Adrenal gland (tissue), 5 donors: ENCODE measurements around the gene SZRD1.

Source experiments
- CTCF ChIP-seq, 6 experiments: fragments of 450-650 bp in 4 of 6; fragments of 200-600 bp in 2 of 6; sonication (generic) in 1 of 6; IDR thresholded peaks; 1 replicate in 5 of 6; 2 replicates in 1 of 6; pipeline versions ENCODE4 v1.5.1 to v1.8.0; 2016 to 2021; ENCODE audit warnings: antibody characterized with exemption in 6 of 6, mild to moderate bottlenecking in 2 of 6, moderate library complexity in 1 of 6
- POLR2A ChIP-seq, 2 donors: fragments of 450-650 bp; IDR thresholded peaks; one replicate each; pipeline ENCODE4 v1.6.1; 2017; ENCODE audit warnings: antibody characterized with exemption in 2 of 2, mild to moderate bottlenecking in 2 of 2, moderate library complexity in 1 of 2
- donor health status: DM: no; HTN: no; CAD: no.

- no peak for TF ChIP-seq POLR2A (IDR thresholded peaks at IDR 0.05)
- no peak for TF ChIP-seq CTCF (IDR thresholded peaks at IDR 0.05)
Measured at GRCh38 chr1:16402742-16403141, 35.7 kb downstream of the SZRD1 start.
